NCI-H1694 (cell line): ENCODE data around the gene SHE.
"Not testable (repeated sequence)": the region's sequence is repeated elsewhere in the genome, so short reads cannot be mapped to it uniquely, and the experiment has no call there.

Experiments
- DNase-seq: peaks from one replicate; lab custom pipeline; 2025; lab: John Stamatoyannopoulos, UW

The SHE gene

DNA sequence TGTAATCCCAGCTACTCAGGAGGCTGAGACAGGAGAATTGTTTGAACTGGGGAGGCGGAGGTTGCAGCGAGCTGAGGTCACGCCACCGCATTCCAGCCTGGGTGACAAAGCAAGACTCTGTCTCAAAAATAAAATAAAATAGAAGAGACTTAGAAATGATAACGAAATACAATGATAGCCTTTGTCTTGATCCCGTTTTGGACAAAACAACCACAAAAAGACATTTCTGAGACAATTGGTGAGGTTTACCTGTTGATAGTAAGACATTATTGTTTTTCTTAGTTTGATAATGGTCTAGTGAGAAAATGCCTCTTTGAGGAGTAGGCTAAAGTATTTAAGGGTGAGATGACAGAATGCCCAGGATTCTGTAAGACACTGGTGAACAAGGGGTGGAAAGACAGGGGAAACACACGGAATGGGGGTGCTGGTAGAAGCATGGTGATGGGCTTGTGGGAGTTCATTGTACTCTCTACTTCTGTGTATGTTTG, 11.9 kb upstream of the SHE start:
- DNase-seq = no peak

DNA sequence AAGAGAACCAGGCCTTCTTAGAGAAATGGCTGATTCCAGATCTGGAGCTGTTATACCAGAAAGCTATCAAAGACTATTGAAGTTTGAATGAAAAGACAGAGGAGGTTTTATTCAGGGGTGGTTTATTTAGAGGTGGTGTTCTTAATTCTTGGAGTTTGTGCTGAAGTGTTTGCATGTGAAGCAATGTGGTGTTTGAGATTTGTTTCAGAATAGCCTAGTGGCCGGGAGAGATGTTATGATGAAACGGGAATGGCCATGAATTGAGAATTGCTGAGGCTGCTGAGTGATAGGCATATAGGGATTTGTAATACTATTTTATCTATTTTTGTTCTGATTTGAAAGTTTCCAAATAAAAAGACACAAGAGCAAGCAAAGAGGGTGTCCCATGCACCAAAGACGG, 10.5 kb upstream of the SHE start:
- DNase-seq = no peak

- DNase-seq = no peak
Measured at GRCh38 chr1:154503898-154504297, 1.7 kb upstream of the SHE start.

DNA sequence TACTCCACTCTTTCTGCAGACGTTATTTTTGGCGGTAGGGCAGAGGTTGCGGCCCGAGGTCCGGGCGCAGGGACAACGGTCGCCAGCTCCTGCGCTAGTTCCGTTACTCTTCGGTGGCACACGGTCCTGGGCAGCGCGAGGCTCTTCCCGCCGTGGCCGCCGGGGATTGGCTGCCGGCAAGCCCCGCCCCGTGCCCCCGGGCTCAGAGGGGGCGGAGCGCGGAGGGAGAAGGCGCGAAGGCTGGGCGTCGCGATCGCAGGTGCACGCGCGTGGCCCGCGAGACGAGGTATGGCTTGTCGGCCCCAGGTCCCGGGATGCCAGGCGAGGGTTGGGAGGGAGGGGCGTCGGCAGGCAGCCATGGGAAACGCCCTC, 518 bp upstream of the SHE start:
- DNase-seq = no peak

- DNase-seq = no peak
Measured at GRCh38 chr1:154501423-154502065, 668 bp downstream of the SHE start.

DNA sequence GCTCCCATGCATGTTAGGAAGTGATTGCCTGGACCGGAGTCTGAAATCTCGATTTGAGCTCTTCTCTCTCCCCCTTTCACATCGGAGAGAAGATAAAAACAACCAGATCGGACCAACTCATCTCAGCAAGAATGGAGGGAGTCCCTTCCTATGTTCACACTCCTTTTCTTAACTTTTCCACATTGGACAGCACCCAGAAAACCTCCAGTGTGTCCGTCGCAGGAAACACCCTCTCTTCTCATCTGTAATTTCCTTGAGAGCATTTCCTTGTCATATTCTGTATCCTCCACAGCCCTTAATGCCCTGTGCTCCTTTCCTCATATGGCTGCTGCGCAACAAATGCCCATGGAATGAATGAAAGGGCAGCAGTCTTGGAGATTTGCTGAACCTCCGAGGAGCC, 1.7 kb downstream of the SHE start:
- no peak for DNase-seq

DNA sequence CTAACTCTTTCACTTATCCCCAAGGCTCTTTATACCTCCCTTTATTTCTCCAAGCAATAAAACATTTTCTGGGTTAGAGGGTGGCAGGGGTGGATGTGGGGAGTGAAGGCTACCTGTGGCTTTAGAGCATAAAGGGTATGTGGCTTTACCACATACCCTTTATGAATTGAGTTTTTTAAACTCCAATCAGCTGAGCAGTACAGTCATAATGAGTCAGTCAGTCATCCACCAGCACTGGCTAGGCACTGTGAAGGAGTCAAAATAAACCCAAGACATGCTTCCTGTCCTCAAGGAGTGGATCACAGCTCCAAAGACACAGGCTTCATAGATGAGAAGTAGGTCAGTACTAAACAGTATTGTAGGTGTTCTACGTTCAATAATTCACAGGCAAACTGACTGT, 2.8 kb downstream of the SHE start:
- no peak for DNase-seq

GRCh38 chr1:154497026-154497806, 5.0 kb downstream of the SHE start:
- no peak for DNase-seq

DNA sequence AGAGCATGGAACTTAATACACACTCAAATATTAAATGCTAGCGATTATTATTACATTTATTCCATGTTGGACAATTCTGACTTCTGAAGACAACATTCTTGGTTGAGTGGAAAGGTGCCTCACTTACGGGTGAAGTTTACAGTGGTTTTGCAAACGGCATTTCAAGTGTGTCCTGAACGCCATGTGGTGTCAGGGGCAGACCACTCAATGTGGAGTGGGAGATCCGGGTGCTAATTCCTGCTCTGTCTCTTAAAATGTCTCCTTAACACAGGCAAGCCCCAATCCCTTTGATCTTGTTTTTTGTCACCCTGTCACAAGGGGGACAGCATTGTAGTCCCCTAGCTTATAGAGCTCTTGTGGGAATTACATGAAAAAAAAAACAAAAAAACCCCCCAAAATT, 5.8 kb downstream of the SHE start:
- no peak for DNase-seq

GRCh38 chr1:154495496-154496273, 6.5 kb downstream of the SHE start:
- no peak for DNase-seq

GRCh38 chr1:154493276-154493675, 8.9 kb downstream of the SHE start:
- DNase-seq = no peak

DNA sequence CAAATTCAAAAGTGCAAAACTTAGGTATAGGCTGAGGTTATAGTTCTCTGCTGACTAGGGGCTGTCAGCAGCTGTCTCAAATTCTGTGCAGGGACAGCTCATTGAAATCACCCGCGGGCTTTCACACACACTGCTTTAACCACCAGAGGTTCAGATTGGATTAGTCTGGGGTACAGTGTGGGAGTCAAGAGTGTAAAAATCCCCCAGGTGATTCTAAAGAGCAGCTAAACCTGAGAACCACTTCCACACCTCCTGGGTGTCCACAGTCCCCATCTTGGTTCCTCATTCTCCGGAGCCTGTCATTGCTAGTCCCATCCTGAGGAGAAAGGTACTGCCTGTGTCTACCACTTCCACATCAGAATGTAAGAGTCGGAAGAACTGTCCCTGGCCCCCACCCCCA, 10.1 kb downstream of the SHE start:
- no peak for DNase-seq

DNA sequence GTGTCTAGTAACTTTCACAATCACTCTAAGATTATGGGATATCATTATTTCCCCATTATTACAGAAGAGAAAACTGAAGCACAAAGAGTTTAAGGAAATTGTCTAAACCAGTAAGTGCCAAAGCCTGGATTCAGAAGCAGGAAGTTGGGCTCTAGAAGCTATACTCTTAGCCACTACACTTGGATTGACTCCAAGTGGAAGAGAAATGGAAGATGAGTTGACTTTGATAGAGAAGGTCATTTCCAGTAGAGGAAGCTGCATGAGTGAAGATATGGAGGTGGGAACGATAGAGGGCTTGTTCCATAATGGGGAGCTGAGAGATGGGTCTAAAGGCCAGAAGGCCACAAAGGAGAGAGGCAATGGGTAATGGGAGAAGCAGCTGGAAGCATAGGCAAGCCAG, 11.9 kb downstream of the SHE start:
- no peak for DNase-seq

DNA sequence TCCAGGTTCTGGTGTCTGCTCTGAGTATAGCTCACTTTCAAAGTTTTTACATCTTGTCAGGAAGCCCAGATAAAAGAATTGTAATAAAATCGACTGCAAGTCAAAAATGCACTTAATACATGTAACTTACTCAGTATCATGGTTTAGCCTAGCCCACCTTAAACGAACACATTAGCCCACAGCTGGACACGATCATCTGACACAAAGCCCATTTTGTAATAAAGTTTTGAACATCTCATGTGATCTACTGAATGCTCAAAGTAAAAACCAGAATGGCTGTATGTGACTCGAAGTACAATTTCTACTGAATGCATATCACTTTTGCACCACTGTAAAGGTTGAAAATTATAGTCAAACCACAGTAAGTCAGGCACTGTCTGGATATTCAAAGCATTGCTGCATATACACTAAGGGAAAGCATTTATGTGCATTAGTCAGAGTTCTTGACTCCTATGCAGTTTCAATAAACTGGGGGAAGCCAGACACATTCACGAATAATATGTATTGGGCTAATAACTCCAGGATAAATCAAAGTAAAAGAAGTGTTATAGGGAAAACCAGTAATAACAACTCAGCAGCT, 12.4 kb downstream of the SHE start:
- no peak for DNase-seq

- no peak for DNase-seq
Measured at GRCh38 chr1:154488922-154489321, 13.3 kb downstream of the SHE start.

DNA sequence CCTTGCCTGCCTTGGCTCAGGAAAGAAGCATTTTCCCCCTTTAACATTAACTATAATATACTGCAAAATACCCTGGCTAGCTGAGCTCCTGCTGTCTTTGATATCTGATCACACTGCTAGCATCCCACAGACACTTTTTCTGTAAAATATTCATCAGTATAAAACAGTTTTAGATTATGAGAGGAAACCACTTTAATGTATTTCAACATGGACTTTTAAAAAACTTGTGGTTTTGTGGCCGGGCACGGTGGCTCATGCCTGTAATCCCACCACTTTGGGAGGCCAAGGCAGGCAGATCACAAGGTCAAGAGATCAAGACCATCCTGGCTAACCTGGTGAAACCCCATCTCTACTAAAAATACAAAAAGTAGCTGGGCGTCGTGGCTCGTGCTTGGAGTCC, 15.5 kb downstream of the SHE start:
- DNase-seq = not testable (repeated sequence)

DNA sequence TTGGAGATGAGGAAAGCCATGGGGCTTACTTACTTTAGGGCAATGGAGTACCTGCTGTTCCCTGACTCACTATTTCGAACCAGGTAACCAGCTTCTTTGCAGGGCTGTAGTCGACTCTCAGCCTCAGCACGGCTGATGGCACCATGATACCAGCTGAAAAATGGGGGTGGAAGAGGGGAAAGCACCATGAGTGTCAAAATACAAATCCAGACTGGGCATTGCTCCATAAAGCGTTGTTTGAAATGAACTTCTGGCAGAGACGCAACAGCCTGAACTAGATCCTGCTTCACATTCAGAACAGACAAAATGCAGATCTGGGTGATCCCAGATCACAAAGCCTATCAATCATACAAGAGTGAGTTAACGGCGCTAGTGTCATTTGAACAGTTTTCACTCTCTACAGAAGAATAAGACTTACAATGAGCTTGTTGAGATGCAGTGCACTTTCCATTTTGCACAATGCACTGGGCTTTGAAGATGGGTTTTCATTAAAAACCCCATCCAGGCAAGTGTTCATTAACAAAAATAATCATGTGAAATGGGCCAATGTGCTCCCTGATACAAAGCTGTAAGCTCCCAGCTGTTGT, 16.2 kb downstream of the SHE start:
- DNase-seq = peak; percentile 31

- no peak for DNase-seq
Measured at GRCh38 chr1:154485106-154485505, 17.1 kb downstream of the SHE start.

- no peak for DNase-seq
Measured at GRCh38 chr1:154483941-154484803, 18.0 kb downstream of the SHE start.

- peak; percentile 99 for DNase-seq
Measured at GRCh38 chr1:154481053-154481452, 21.2 kb downstream of the SHE start.

- peak; percentile 99 for DNase-seq
Measured at GRCh38 chr1:154479764-154480421, 22.3 kb downstream of the SHE start.
